Activated T-helper 2 cell treated with anti-CD3 and anti-CD28 coated beads, Interferon-gamma antibody, Interleukin-2, Interleukin-4, amounts not matched to agents 10 μg/mL and 5 μg/mL and 100 μg/mL, durations not matched to agents 14 hours and 24 hours and 36 hours (primary cell): ENCODE measurements around the gene NDST3. TPM values are rescaled to one million over a fixed set of nuclear protein-coding genes. Genes with fewer than 3 reads are reported as not detected.

Source experiments
- DNase-seq: peaks from one replicate; pipeline ENCODE4 v3.0.0; 2021; ENCODE audit warnings: low spot score
- H3K27ac Mint-ChIP-seq: one replicate; pipeline ENCODE4 v1.8.0; 2021; ENCODE audit warnings: mixed read lengths
- H3K27me3 Mint-ChIP-seq: one replicate; pipeline ENCODE4 v1.8.0; 2021; ENCODE audit warnings: low read depth, mixed read lengths
- H3K36me3 Mint-ChIP-seq: one replicate; pipeline ENCODE4 v1.8.0; 2021; ENCODE audit warnings: low read depth, mixed read lengths
- H3K4me1 Mint-ChIP-seq: one replicate; pipeline ENCODE4 v1.8.0; 2021; ENCODE audit warnings: low read depth, mixed read lengths
- H3K4me3 Mint-ChIP-seq: one replicate; pipeline ENCODE4 v1.8.0; 2021; ENCODE audit warnings: low read depth, mild to moderate bottlenecking, moderate library complexity, mixed read lengths
- H3K9me3 Mint-ChIP-seq: one replicate; pipeline ENCODE4 v1.8.0; 2021; ENCODE audit warnings: mixed read lengths
- intact Hi-C: fragments of 100-400 bp; cut with micrococcal nuclease; formaldehyde crosslinking; loops from one replicate; pipeline ENCODE4 v1.15.1; 2023
- total RNA-seq: library from RNA; stranded (reverse); gene quantifications from 2 replicates; pipeline ENCODE4 v1.2.3, GENCODE V29; 2022

Gene NDST3
- total RNA-seq, 1 donor from 2014 or later: not detected

GRCh38 chr4:118033148-118034052, 886 bp upstream of the NDST3 start:
- peaks cover 50% of the 10 kb centered on the region for H3K27me3 Mint-ChIP-seq
- intact Hi-C loops: loop anchor here (5.0 kb wide), 1 partner anchor 189 kb away; no protein-coding TSS in a partner anchor
- H3K4me3 Mint-ChIP-seq: peak overlapping the region; percentile 14
- H3K36me3 Mint-ChIP-seq: peaks cover 2% of the 10 kb centered on the region
- peaks cover 7% of the 10 kb centered on the region for H3K4me1 Mint-ChIP-seq
- no peak overlapping the region for H3K27ac Mint-ChIP-seq
- no peak for DNase-seq
- no peaks in the 10 kb centered on the region for H3K9me3 Mint-ChIP-seq

- no peak overlapping the region for H3K4me3 Mint-ChIP-seq
- no peak for DNase-seq
- peaks cover 2% of the 10 kb centered on the region for H3K36me3 Mint-ChIP-seq
- peaks cover 53% of the 10 kb centered on the region for H3K27me3 Mint-ChIP-seq
- no peaks in the 10 kb centered on the region for H3K9me3 Mint-ChIP-seq
- intact Hi-C loops: no loop called here
- H3K4me1 Mint-ChIP-seq: peaks cover 7% of the 10 kb centered on the region
- no peak overlapping the region for H3K27ac Mint-ChIP-seq
These were observed 1.0 kb downstream of the NDST3 start for GRCh38 chr4:118035309-118035708.

GRCh38 chr4:118036336-118036735, 2.0 kb downstream of the NDST3 start:
- Mint-ChIP-seq H3K36me3 (peaks cover 2% of the 10 kb centered on the region), H3K4me3 (no peak overlapping the region), H3K27me3 (peaks cover 47% of the 10 kb centered on the region), H3K27ac (no peak overlapping the region), H3K4me1 (peaks cover 7% of the 10 kb centered on the region), H3K9me3 (no peaks in the 10 kb centered on the region)
- DNase-seq: no peak
- intact Hi-C loops: no loop called here

- DNase-seq: no peak
- H3K4me1 Mint-ChIP-seq: peaks cover 6% of the 10 kb centered on the region
- intact Hi-C loops: no loop called here
- H3K4me3 Mint-ChIP-seq: no peak overlapping the region
- H3K27ac Mint-ChIP-seq: no peak overlapping the region
- H3K27me3 Mint-ChIP-seq: peaks cover 32% of the 10 kb centered on the region
- no peaks in the 10 kb centered on the region for H3K9me3 Mint-ChIP-seq
- peaks cover 2% of the 10 kb centered on the region for H3K36me3 Mint-ChIP-seq
These were observed 3.7 kb downstream of the NDST3 start for GRCh38 chr4:118037955-118038354.

GRCh38 chr4:118046323-118046722, 12.0 kb downstream of the NDST3 start:
- no peaks in the 10 kb centered on the region for H3K36me3 Mint-ChIP-seq
- no peaks in the 10 kb centered on the region for H3K4me1 Mint-ChIP-seq
- peaks cover 3% of the 10 kb centered on the region for H3K9me3 Mint-ChIP-seq
- H3K4me3 Mint-ChIP-seq: no peak overlapping the region
- no peaks in the 10 kb centered on the region for H3K27me3 Mint-ChIP-seq
- no peak overlapping the region for H3K27ac Mint-ChIP-seq
- DNase-seq: no peak
- intact Hi-C loops: no loop called here

GRCh38 chr4:118047043-118047442, 12.8 kb downstream of the NDST3 start:
- no peaks in the 10 kb centered on the region for H3K4me1 Mint-ChIP-seq
- peaks cover 3% of the 10 kb centered on the region for H3K9me3 Mint-ChIP-seq
- peaks cover under 1% of the 10 kb centered on the region for H3K27me3 Mint-ChIP-seq
- no peaks in the 10 kb centered on the region for H3K36me3 Mint-ChIP-seq
- H3K27ac Mint-ChIP-seq: no peak overlapping the region
- intact Hi-C loops: no loop called here
- no peak for DNase-seq
- no peak overlapping the region for H3K4me3 Mint-ChIP-seq

- H3K27ac Mint-ChIP-seq: no peak overlapping the region
- H3K4me1 Mint-ChIP-seq: no peaks in the 10 kb centered on the region
- DNase-seq: no peak
- H3K9me3 Mint-ChIP-seq: no peaks in the 10 kb centered on the region
- H3K27me3 Mint-ChIP-seq: peaks cover 18% of the 10 kb centered on the region
- no peaks in the 10 kb centered on the region for H3K36me3 Mint-ChIP-seq
- intact Hi-C loops: no loop called here
- no peak overlapping the region for H3K4me3 Mint-ChIP-seq
These were observed 24.7 kb downstream of the NDST3 start for GRCh38 chr4:118058955-118059354.

- no peaks in the 10 kb centered on the region for H3K4me1 Mint-ChIP-seq
- H3K36me3 Mint-ChIP-seq: no peaks in the 10 kb centered on the region
- intact Hi-C loops: no loop called here
- no peak overlapping the region for H3K27ac Mint-ChIP-seq
- H3K9me3 Mint-ChIP-seq: no peaks in the 10 kb centered on the region
- H3K27me3 Mint-ChIP-seq: peaks cover 18% of the 10 kb centered on the region
- no peak for DNase-seq
- no peak overlapping the region for H3K4me3 Mint-ChIP-seq
These were observed 25.1 kb downstream of the NDST3 start for GRCh38 chr4:118059397-118059796.

GRCh38 chr4:118076958-118077766, 42.9 kb downstream of the NDST3 start:
- intact Hi-C loops: loop anchor here (1.0 to 2.0 kb wide), 3 partner anchors 98 to 194 kb away; no protein-coding TSS in a partner anchor
- Mint-ChIP-seq H3K36me3 (no peaks in the 10 kb centered on the region), H3K27me3 (peaks cover 7% of the 10 kb centered on the region), H3K27ac (no peak overlapping the region), H3K4me3 (no peak overlapping the region), H3K9me3 (peaks cover 4% of the 10 kb centered on the region), H3K4me1 (peaks cover 12% of the 10 kb centered on the region)
- no peak for DNase-seq

- H3K4me1 Mint-ChIP-seq: peaks cover 12% of the 10 kb centered on the region
- H3K27me3 Mint-ChIP-seq: peaks cover 7% of the 10 kb centered on the region
- H3K27ac Mint-ChIP-seq: no peak overlapping the region
- no peaks in the 10 kb centered on the region for H3K36me3 Mint-ChIP-seq
- no peak for DNase-seq
- H3K4me3 Mint-ChIP-seq: no peak overlapping the region
- peaks cover 4% of the 10 kb centered on the region for H3K9me3 Mint-ChIP-seq
- intact Hi-C loops: loop anchor here (1.0 to 2.0 kb wide), 3 partner anchors 97 to 193 kb away; no protein-coding TSS in a partner anchor
These were observed 43.5 kb downstream of the NDST3 start for GRCh38 chr4:118077767-118078105.

- Mint-ChIP-seq H3K9me3 (no peaks in the 10 kb centered on the region), H3K27ac (no peak overlapping the region), H3K4me1 (peaks cover 9% of the 10 kb centered on the region), H3K4me3 (no peak overlapping the region), H3K27me3 (no peaks in the 10 kb centered on the region), H3K36me3 (no peaks in the 10 kb centered on the region)
- intact Hi-C loops: no loop called here
- DNase-seq: no peak
These were observed 47.1 kb downstream of the NDST3 start for GRCh38 chr4:118081434-118081833.

- Mint-ChIP-seq H3K36me3 (no peaks in the 10 kb centered on the region), H3K4me1 (peaks cover 10% of the 10 kb centered on the region), H3K4me3 (no peak overlapping the region), H3K27me3 (no peaks in the 10 kb centered on the region), H3K27ac (no peak overlapping the region), H3K9me3 (no peaks in the 10 kb centered on the region)
- intact Hi-C loops: no loop called here
- no peak for DNase-seq
These were observed 47.9 kb downstream of the NDST3 start for GRCh38 chr4:118082182-118082581.

GRCh38 chr4:118085700-118086099, 51.4 kb downstream of the NDST3 start:
- intact Hi-C loops: loop anchor here (1.0 kb wide), 1 partner anchor 90 kb away; no protein-coding TSS in a partner anchor
- DNase-seq: no peak
- Mint-ChIP-seq H3K27ac (no peak overlapping the region), H3K27me3 (peaks cover 2% of the 10 kb centered on the region), H3K4me1 (peaks cover 10% of the 10 kb centered on the region), H3K9me3 (no peaks in the 10 kb centered on the region), H3K36me3 (no peaks in the 10 kb centered on the region), H3K4me3 (no peak overlapping the region)
